D721Med (cell line): ENCODE results near the gene TIMM21.

Experiments
- DNase-seq: peaks from one replicate; pipeline ENCODE4 v3.0.0; 2011; ENCODE audit warnings: low spot score; ENCODE audit not compliant: insufficient read length
- FAIRE-seq: peaks from 2 replicates; lab custom pipeline; 2011; peaks lifted over from hg19 to GRCh38; lab: Jason Lieb, UNC
- CTCF ChIP-seq: IDR thresholded peaks from 2 replicates; pipeline ENCODE4 v1.5.1; 2012; ENCODE audit warnings: mild to moderate bottlenecking, control low read depth; ENCODE audit not compliant: insufficient read depth; ENCODE audit errors: missing control alignments

The TIMM21 gene

GRCh38 chr18:74115046-74115445 lies 33.3 kb upstream of the TIMM21 start:
- TF ChIP-seq CTCF: no peak
- FAIRE-seq (no peak), DNase-seq (no peak)

- DNase-seq (no peak), FAIRE-seq (peak; percentile 99)
- peak; percentile 55 for TF ChIP-seq CTCF
Observed at GRCh38 chr18:74116633-74117554, 31.4 kb upstream of the TIMM21 start.

- no peak for DNase-seq
- TF ChIP-seq CTCF: no peak
- no peak for FAIRE-seq
Observed at GRCh38 chr18:74123200-74123599, 25.1 kb upstream of the TIMM21 start.

GRCh38 chr18:74124642-74125041 lies 23.7 kb upstream of the TIMM21 start:
- no peak for DNase-seq
- FAIRE-seq: no peak
- no peak for TF ChIP-seq CTCF

- DNase-seq (no peak), FAIRE-seq (no peak)
- no peak for TF ChIP-seq CTCF
Observed at GRCh38 chr18:74126684-74127655, 21.4 kb upstream of the TIMM21 start.

- FAIRE-seq (peak; percentile 77), DNase-seq (no peak)
- no peak for TF ChIP-seq CTCF
Observed at GRCh38 chr18:74128159-74128558, 20.2 kb upstream of the TIMM21 start.
